Sigmoid colon (tissue), 7 donors: ENCODE results near the gene AGPAT2. TPM values are rescaled to one million over a fixed set of nuclear protein-coding genes. Genes with fewer than 3 reads are reported as not detected.

ENCODE experiments used
- DNase-seq: peaks from one replicate; pipeline ENCODE4 v3.0.0-alpha.2; 2019
- H3K27ac ChIP-seq, 4 donors: fragments of 200-600 bp; sonication (generic); one replicate each; pipeline ENCODE4 v1.5.1; 2016 to 2019; ENCODE audit warnings: mild to moderate bottlenecking in 1 of 4
- H3K27me3 ChIP-seq, 3 donors: fragments of 200-600 bp; sonication (generic); one replicate each; pipeline ENCODE4 v1.5.1; 2019; ENCODE audit warnings: mild to moderate bottlenecking in 1 of 3
- H3K36me3 ChIP-seq, 4 donors: fragments of 200-600 bp; sonication (generic); one replicate each; pipeline ENCODE4 v1.5.1; 2016 to 2019
- H3K4me1 ChIP-seq, 4 donors: fragments of 200-600 bp; sonication (generic); one replicate each; pipeline ENCODE4 v1.5.1; 2017 to 2019
- H3K4me3 ChIP-seq, 4 donors: fragments of 200-600 bp; sonication (generic); one replicate each; pipeline ENCODE4 v1.5.1; 2017 to 2019; ENCODE audit warnings: mild to moderate bottlenecking in 2 of 4, moderate library complexity in 1 of 4
- H3K9me3 ChIP-seq, 4 donors: fragments of 200-600 bp in 3 of 4; sonication (generic) in 3 of 4; one replicate each; pipeline versions ENCODE4 v1.5.1 to v1.6.1; 2013 to 2019
- CTCF ChIP-seq, 4 experiments: fragments of 450-650 bp in 3 of 4; fragments of 200-600 bp in 1 of 4; IDR thresholded peaks; one replicate each; pipeline ENCODE4 v1.5.1; 2016 to 2019; ENCODE audit warnings: antibody characterized with exemption in 4 of 4, mild to moderate bottlenecking in 3 of 4, moderate library complexity in 2 of 4
- EP300 ChIP-seq, 4 donors: sonication (generic); formaldehyde crosslinking; IDR thresholded peaks; one replicate each; pipeline ENCODE4 v1.6.1; 2017; ENCODE audit warnings: antibody characterized with exemption in 4 of 4
- POLR2A ChIP-seq, 2 donors: fragments of 450-650 bp; IDR thresholded peaks; one replicate each; pipeline ENCODE4 v1.6.1; 2016; ENCODE audit warnings: antibody characterized with exemption in 2 of 2, mild to moderate bottlenecking in 2 of 2, moderate library complexity in 2 of 2
- POLR2AphosphoS5 ChIP-seq, 4 donors: sonication (generic); formaldehyde crosslinking; IDR thresholded peaks; one replicate each; pipeline ENCODE4 v1.6.1; 2017; ENCODE audit warnings: antibody characterized with exemption in 4 of 4
- WGBS, 2 donors: extraction: QIAGEN DNeasy Blood & Tissue Kit; methylation state at CpG; one replicate each; pipeline ENCODE4 v1.1.7; 2013; 5-methylcytosine and 5-hydroxymethylcytosine counted together
- intact Hi-C: fragments of 100-400 bp; cut with DNase I; formaldehyde crosslinking; loops from one replicate; pipeline ENCODE4 v1.15.1; 2023
- polyA plus RNA-seq, 3 donors: library from polyadenylated mRNA; stranded (reverse); fragments of 200-250 nt; gene quantifications; one replicate each; pipeline ENCODE4 v1.2.3, GENCODE V29; 2013
- total RNA-seq, 4 donors: library from RNA; depleted of rRNA; stranded (reverse); fragments of >200 nt; gene quantifications; one replicate each; pipeline ENCODE4 v1.1.0, GENCODE V29; 2016
- donor health status: healthy with polysubstance abuse.
- donor health status: Bipolar disorder and iron deficiency.
- donor health status: healthy.

The AGPAT2 gene
- total and polyA plus RNA-seq, 7 donors: 28.0 to 345 (median 62.4) TPM

- peaks cover 3 to 41% (median 8%) of the 10 kb centered on the region in 3 donors for H3K27me3 ChIP-seq
- H3K4me1 ChIP-seq: no peaks in the 10 kb centered on the region
- no peak for DNase-seq
- H3K36me3 ChIP-seq: no peaks in the 10 kb centered on the region
- peak overlapping the region; percentile 19 to 57 (median 37) for H3K27ac ChIP-seq
- no peak for TF ChIP-seq POLR2AphosphoS5 (IDR thresholded peaks at IDR 0.05)
- WGBS, 2 donors: 68 to 71% methylated on average over 15 of the region's 15 CpGs
- H3K9me3 ChIP-seq: no peaks in the 10 kb centered on the region
- intact Hi-C loops: no loop called here
- H3K4me3 ChIP-seq: no peak overlapping the region
Observed at GRCh38 chr9:136654820-136655535, 32.3 kb downstream of the AGPAT2 start.

GRCh38 chr9:136653323-136654079, 33.8 kb downstream of the AGPAT2 start:
- Histone ChIP-seq H3K27ac (peak overlapping the region in 1 of 4 donors; percentile 55), H3K27me3 (peaks cover 0 to 27% (median 6%) of the 10 kb centered on the region in 3 donors), H3K4me1 (no peaks in the 10 kb centered on the region), H3K36me3 (no peaks in the 10 kb centered on the region), H3K4me3 (no peak overlapping the region), H3K9me3 (no peaks in the 10 kb centered on the region)
- TF ChIP-seq CTCF (IDR thresholded peaks at IDR 0.05) (no peak), POLR2A (IDR thresholded peaks at IDR 0.05) (no peak), EP300 (IDR thresholded peaks at IDR 0.05) (no peak), POLR2AphosphoS5 (IDR thresholded peaks at IDR 0.05) (no peak)
- intact Hi-C loops: no loop called here
- DNase-seq: no peak
- WGBS, 2 donors: 56 to 61% methylated on average over 43 of the region's 43 CpGs

GRCh38 chr9:136651860-136652259, 35.4 kb downstream of the AGPAT2 start:
- intact Hi-C loops: no loop called here
- H3K9me3 ChIP-seq: no peaks in the 10 kb centered on the region
- TF ChIP-seq EP300 (IDR thresholded peaks at IDR 0.05) (no peak), CTCF (IDR thresholded peaks at IDR 0.05) (no peak), POLR2AphosphoS5 (IDR thresholded peaks at IDR 0.05) (no peak), POLR2A (IDR thresholded peaks at IDR 0.05) (no peak)
- H3K27me3 ChIP-seq: peaks cover 0 to 21% (median 0%) of the 10 kb centered on the region in 3 donors
- no peak for DNase-seq
- H3K4me1 ChIP-seq: no peaks in the 10 kb centered on the region
- H3K4me3 ChIP-seq: no peak overlapping the region
- no peak overlapping the region for H3K27ac ChIP-seq
- 93 to 94% methylated on average over 11 of the region's 11 CpGs for WGBS, 2 donors
- H3K36me3 ChIP-seq: no peaks in the 10 kb centered on the region

GRCh38 chr9:136650648-136651047, 36.6 kb downstream of the AGPAT2 start:
- H3K27ac ChIP-seq: no peak overlapping the region
- H3K4me1 ChIP-seq: no peaks in the 10 kb centered on the region
- WGBS, 2 donors: 72 to 90% methylated on average over 10 of the region's 10 CpGs
- H3K9me3 ChIP-seq: no peaks in the 10 kb centered on the region
- peaks cover 5 to 22% (median 10%) of the 10 kb centered on the region in 3 donors for H3K27me3 ChIP-seq
- DNase-seq: no peak
- no peak overlapping the region for H3K4me3 ChIP-seq
- TF ChIP-seq POLR2AphosphoS5 (IDR thresholded peaks at IDR 0.05) (no peak), POLR2A (IDR thresholded peaks at IDR 0.05) (no peak), EP300 (IDR thresholded peaks at IDR 0.05) (no peak)
- H3K36me3 ChIP-seq: no peaks in the 10 kb centered on the region
- intact Hi-C loops: no loop called here

- no peak for DNase-seq
- WGBS, 2 donors: 87 to 96% methylated on average over 8 of the region's 8 CpGs
- Histone ChIP-seq H3K27ac (peak overlapping the region in 1 of 4 donors; percentile 34), H3K9me3 (no peaks in the 10 kb centered on the region), H3K36me3 (no peaks in the 10 kb centered on the region), H3K4me3 (no peak overlapping the region), H3K4me1 (peaks cover 0 to 5% (median under 1%) of the 10 kb centered on the region in 4 donors), H3K27me3 (peaks cover 9 to 28% (median 16%) of the 10 kb centered on the region in 3 donors)
- intact Hi-C loops: no loop called here
- TF ChIP-seq POLR2AphosphoS5 (IDR thresholded peaks at IDR 0.05) (no peak), POLR2A (IDR thresholded peaks at IDR 0.05) (no peak), CTCF (IDR thresholded peaks at IDR 0.05) (no peak), EP300 (IDR thresholded peaks at IDR 0.05) (no peak)
Observed at GRCh38 chr9:136650021-136650420, 37.2 kb downstream of the AGPAT2 start.
